Measurements from ENCODE around the gene NCOA3.
"Not testable (repeated sequence)": the region's sequence is repeated elsewhere in the genome, so short reads cannot be mapped to it uniquely, and the experiment has no call there.

The NCOA3 gene

GRCh38 chr20:47540443-47541354, 39.0 kb downstream of the NCOA3 start:
- no peak for DNase-seq (ENCODE audit: low spot score)

DNA sequence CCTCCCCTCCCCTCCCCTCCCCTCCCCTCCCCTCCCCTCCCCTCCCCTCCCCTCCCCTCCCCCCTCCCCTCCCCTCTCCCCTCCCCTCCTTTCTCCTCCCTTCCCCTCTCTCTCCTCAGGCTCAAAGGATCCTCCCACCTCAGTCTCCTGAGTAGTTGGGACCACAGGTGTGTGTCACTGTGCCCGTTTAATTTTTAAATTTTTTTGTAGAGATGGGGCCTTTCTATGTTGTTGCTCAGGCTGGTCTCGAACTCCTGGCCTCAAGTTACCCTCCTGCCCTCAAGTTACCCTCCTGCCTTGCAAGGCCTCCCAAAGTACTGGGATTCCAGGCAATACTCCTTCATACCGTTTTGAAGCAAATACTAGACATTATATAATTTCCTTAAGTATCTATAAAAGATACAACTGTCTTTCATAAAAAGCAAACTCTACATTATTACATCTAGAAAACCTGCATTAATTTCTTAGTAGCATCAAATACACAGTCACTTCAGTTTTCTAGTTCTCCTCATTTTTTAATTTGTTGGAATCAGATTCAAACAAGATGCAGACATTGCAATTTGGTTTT, 39.8 kb downstream of the NCOA3 start:
- no peak for DNase-seq (ENCODE audit: low spot score)

- DNase-seq (ENCODE audit: low spot score): no peak
These were observed 41.3 kb downstream of the NCOA3 start for GRCh38 chr20:47543006-47543431.

GRCh38 chr20:47544240-47544639, 42.6 kb downstream of the NCOA3 start:
- DNase-seq (ENCODE audit: low spot score): no peak

DNA sequence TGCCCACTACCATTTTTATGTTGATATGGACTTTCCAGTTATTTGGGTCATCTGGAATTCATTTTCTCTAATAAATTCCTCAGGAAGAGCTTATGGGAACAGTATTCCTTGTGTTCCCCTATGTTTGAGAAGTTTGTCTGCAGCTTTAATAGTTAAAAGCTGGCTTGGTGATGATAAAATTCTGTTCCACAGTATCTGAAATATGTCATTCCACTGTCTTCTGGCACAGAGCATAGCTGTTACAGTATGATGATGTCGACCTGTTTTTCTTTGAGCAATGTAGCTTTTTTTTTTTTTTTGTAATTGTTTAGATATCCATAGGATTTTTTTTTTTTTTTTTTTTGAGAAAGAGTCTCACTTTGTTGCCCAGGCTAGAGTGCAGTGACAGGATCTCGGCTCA, 43.2 kb downstream of the NCOA3 start:
- no peak for DNase-seq (ENCODE audit: low spot score)

DNA sequence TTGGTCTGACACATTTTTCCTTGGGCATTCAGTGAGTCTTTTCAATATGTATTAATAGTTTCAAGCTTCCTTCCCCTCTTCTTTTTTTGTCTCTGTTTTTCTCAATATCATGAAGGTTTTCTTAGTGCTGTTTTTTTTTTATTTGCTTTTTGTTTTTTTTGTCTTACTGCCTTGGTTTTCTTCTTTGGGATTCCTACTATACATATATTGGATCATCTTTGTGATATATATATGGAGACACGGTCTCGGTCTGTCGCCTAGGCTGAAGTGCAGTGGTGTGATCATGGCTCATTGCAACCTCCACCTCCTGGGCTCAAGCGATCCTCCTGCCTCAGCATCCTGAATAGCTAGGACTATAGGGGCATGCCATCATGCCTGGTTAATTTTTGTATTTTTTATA, 43.8 kb downstream of the NCOA3 start:
- no peak for DNase-seq (ENCODE audit: low spot score)

DNA sequence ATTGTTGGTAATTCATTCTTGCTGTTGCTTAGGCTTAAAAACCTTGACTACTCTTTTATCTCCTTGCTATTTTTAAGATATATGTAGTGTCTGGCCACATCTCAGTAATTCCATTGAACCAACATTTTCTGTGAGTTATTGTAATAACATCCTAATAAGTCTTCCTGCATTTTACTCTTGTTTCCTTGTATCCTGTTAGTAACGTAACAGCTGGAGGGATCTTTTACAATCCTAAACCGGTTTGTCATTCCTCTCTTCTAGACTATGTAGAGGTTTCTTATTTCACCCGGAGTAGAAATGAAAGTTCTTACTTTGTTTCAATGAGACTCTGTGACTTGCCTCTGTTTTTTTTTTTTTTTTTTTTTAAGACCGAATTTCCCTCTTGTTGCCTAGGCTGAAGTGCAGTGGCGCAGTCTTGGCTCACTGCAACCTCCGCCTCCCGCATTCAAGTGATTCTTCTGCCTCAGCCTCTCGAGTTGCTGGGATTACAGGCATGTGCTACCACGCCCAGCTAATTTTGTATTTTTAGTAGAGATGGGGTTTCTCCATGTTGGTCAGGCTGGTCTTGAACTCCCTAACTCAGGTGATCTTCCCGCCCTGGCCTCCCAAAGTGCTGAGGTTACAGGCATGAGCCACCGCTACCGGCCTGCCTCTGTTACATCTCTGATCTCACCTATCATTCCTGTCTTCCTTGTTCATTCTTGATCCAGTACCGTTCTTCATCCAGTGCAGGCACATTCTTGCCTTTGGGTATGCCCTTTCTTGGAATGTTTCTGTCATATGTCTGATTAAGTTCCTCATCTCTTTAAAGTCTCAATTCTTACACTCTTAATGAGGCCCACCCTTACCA, 44.7 kb downstream of the NCOA3 start:
- no peak for DNase-seq (ENCODE audit: low spot score)

- DNase-seq (ENCODE audit: low spot score): no peak
These were observed 45.3 kb downstream of the NCOA3 start for GRCh38 chr20:47547034-47547387.

DNA sequence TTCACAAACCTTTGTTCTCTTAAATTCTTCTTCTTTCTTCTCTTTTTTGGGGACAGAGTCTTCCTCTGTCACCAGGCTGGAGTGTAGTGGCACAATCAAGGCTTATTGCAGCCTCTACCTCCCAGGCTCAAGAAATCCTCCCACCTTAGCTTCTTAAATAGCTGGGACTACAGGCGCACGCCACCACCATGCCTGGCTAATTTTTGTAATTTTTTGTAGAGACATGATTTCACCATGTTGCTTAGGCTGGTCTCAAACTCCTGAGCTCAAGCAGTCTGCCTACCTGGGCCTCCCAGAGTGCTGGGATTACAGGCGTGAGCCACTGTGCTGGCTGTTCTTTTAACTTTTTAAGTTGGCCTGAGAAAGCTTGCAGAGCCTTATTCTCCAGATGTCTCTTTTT, 48.0 kb downstream of the NCOA3 start:
- no peak for DNase-seq (ENCODE audit: low spot score)

GRCh38 chr20:47551222-47551621, 49.5 kb downstream of the NCOA3 start:
- no peak for DNase-seq (ENCODE audit: low spot score)

GRCh38 chr20:47551841-47552240, 50.2 kb downstream of the NCOA3 start:
- no peak for DNase-seq (ENCODE audit: low spot score)

GRCh38 chr20:47552996-47553395, 51.3 kb downstream of the NCOA3 start:
- no peak for DNase-seq (ENCODE audit: low spot score)

DNA sequence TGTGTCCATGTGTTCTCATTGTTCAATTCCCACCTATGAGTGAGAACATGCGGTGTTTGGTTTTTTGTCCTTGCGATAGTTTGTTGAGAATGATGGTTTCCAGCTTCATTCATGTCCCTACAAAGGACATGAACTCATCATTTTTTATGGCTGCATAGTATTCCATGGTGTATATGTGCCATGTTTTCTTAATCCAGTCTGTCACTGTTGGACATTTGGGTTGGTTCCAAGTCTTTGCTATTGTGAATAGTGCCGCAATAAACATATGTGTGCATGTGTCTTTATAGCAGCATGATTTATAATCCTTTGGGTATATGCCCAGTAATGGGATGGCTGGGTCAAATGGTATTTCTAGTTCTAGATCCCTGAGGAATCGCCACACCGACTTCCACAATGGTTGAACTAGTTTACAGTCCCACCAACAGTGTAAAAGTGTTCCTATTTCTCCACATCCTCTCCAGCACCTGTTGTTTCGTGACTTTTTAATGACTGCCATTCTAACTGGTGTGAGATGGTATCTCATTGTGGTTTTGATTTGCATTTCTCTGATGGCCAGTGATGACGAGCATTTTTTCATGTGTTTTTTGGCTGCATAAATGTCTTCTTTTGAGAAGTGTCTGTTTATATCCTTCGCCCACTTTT, 52.0 kb downstream of the NCOA3 start:
- not testable (repeated sequence) for DNase-seq (ENCODE audit: low spot score)

GRCh38 chr20:47554283-47554682, 52.6 kb downstream of the NCOA3 start:
- DNase-seq (ENCODE audit: low spot score): not testable (repeated sequence)

DNA sequence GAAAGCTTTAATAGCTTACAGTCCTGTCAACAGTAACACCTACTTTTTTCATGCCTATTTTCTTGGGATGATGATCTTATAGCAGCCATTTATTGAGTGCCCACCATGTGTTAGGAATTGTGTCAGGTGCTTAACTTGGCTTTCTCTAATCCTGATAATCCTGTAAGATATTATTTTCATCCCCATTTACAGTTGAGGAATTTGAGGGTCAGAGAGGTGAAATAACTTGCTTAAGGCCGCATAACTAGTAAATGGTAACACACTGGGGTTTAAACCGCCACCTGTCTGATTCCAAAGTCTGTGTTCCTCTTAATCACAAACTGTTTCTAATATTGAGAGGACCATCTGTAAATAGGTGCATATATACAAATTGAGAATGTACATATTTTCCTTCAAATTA, 55.5 kb downstream of the NCOA3 start:
- no peak for DNase-seq (ENCODE audit: low spot score)

GRCh38 chr20:47557791-47558190, 56.1 kb downstream of the NCOA3 start:
- no peak for DNase-seq (ENCODE audit: low spot score)

- no peak for DNase-seq (ENCODE audit: low spot score)
These were observed 56.8 kb downstream of the NCOA3 start for GRCh38 chr20:47558295-47559066.

DNA sequence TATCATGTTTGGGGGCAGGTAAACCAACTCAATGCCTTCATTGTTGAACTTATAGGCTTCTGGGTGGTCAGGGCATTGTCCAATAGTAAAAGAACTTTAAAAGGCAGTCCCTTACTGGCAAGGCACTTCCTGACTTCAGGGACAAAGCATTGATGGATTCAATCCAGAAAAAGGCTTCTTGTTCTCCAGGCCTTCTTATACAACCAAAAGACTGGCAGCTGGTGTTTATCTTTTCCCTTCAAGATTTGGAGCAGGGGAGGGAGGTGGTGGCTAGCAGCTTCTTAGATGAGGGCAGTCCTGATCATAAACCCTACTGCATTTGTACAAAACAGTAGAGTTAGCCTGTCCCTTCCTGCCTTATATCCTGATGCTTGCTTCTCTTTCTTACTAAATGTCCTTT, 57.5 kb downstream of the NCOA3 start:
- DNase-seq (ENCODE audit: low spot score): no peak

GRCh38 chr20:47561180-47561579, 59.5 kb downstream of the NCOA3 start:
- no peak for DNase-seq (ENCODE audit: low spot score)

DNA sequence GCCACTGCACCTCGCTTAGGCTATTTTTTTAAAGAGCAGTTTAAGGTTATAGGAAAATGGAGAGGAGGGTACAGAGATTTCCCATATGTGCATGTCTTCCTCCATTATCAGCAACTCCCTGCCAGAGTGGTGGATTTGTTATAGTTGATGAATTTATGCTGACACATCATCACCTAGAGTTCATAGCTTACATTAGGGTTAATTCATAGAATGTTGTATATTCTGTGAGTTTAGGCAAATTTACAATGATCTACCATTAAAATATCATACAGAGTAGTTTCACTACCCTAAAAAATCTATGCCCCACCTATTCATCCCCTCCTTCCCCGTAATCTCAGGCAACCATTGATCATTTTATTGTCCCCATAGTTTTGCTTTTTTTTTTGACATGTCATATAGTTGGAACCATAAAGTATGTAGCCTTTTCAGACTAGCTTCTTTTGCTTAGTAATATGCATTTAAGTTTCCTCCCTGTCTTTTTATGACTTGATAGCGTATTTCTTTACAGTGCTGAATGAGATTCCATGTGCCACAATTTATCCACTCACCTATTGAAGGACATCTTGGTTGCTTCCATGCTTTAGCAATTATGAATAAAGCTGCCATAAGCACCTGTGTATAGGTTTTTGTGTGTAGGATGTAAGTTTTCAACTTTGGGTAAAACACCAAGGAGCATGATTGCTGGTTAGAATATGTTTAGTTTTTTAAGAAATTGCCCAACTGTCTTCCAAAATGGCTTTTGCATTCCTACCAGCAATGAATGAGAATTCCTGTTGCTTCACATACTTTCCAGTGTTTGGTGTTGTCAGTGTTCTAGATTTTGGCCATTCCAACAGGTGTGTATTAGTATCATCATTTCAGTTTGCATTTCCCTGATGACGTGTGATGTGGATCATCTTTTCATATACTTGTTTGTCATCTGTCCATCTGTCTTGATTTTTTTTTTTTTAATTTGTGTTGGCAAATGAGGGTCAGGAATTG, 60.2 kb downstream of the NCOA3 start:
- DNase-seq (ENCODE audit: low spot score): no peak

Measured in D341Med (cell line).